SK-N-SH treated with all-trans-retinoic acid at 6 μM for 48 hours (cell line): Measurements from ENCODE around the gene SSX4B.
"Not testable (repeated sequence)": the region's sequence is repeated elsewhere in the genome, so short reads cannot be mapped to it uniquely, and the experiment has no call there.

Experiments used
- ATAC-seq: fragments of 200-7000 bp; cut with Tn5 transposase; 3 replicates; pipeline ENCODE4 v1.9.1; 2020; ENCODE audit warnings: mild to moderate bottlenecking, moderate library complexity
- ISL1 ChIP-seq: fragments of 250-450 bp; sonication (Bioruptor Pico); IDR thresholded peaks from 2 replicates; pipeline ENCODE4 v2.1.2; 2022; ENCODE audit warnings: mild to moderate bottlenecking, moderate library complexity
- OSR1 ChIP-seq: fragments of 250-450 bp; sonication (Bioruptor Pico); IDR thresholded peaks from 2 replicates; pipeline ENCODE4 v1.8.0; 2022; ENCODE audit warnings: moderate library complexity, mild to moderate bottlenecking, inconsistent platforms
- ZNF70 ChIP-seq: fragments of 450-650 bp; formaldehyde crosslinking; IDR thresholded peaks from 2 replicates; pipeline ENCODE4 v1.5.0; 2020; ENCODE audit warnings: mild to moderate bottlenecking, moderate library complexity
- TF ChIP-seq, protein P1 (sequence below): fragments of 250-450 bp; sonication (Bioruptor Pico); IDR thresholded peaks from 2 replicates; pipeline ENCODE4 v1.8.0; 2020; ENCODE audit warnings: mild to moderate bottlenecking, moderate library complexity, borderline replicate concordance
- TF ChIP-seq, protein P2 (sequence below): fragments of 250-450 bp; sonication (Bioruptor Pico); IDR thresholded peaks from 2 replicates; pipeline ENCODE4 v1.8.0; 2021; ENCODE audit warnings: low read depth, mild to moderate bottlenecking, moderate library complexity, borderline replicate concordance

The SSX4B gene

DNA sequence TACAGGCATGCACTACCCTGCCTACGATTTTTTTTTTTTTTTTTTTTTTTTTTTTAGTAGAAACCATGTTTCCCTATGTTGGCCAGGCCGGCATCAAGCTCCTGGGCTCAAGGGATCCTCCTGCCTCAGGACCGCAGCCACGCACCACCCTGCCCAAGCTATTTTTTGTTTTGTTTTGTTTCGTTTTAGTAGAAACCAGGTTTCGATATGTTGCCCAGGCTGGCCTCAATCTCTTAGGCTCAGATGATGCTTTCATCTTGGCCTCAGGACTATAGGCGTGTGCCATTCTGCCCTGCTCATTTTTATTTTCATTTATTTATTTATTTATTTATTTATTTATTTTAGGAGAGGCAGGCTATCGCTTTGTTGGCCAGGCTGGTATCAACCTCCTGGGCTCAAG lies 54.1 kb downstream of the SSX4B start:
- no peak for ATAC-seq
- TF ChIP-seq ISL1 (no peak), ZNF70 (CRISPR knock-in tag) (no peak), OSR1 (CRISPR knock-in tag) (no peak)
- TF ChIP-seq, protein P1, sequence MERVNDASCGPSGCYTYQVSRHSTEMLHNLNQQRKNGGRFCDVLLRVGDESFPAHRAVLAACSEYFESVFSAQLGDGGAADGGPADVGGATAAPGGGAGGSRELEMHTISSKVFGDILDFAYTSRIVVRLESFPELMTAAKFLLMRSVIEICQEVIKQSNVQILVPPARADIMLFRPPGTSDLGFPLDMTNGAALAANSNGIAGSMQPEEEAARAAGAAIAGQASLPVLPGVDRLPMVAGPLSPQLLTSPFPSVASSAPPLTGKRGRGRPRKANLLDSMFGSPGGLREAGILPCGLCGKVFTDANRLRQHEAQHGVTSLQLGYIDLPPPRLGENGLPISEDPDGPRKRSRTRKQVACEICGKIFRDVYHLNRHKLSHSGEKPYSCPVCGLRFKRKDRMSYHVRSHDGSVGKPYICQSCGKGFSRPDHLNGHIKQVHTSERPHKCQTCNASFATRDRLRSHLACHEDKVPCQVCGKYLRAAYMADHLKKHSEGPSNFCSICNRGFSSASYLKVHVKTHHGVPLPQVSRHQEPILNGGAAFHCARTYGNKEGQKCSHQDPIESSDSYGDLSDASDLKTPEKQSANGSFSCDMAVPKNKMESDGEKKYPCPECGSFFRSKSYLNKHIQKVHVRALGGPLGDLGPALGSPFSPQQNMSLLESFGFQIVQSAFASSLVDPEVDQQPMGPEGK (CRISPR knock-in tag) = no peak
- TF ChIP-seq, protein P2, sequence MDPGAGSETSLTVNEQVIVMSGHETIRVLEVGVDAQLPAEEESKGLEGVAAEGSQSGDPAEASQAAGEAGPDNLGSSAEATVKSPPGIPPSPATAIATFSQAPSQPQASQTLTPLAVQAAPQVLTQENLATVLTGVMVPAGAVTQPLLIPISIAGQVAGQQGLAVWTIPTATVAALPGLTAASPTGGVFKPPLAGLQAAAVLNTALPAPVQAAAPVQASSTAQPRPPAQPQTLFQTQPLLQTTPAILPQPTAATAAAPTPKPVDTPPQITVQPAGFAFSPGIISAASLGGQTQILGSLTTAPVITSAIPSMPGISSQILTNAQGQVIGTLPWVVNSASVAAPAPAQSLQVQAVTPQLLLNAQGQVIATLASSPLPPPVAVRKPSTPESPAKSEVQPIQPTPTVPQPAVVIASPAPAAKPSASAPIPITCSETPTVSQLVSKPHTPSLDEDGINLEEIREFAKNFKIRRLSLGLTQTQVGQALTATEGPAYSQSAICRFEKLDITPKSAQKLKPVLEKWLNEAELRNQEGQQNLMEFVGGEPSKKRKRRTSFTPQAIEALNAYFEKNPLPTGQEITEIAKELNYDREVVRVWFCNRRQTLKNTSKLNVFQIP (CRISPR knock-in tag) = no peak

DNA sequence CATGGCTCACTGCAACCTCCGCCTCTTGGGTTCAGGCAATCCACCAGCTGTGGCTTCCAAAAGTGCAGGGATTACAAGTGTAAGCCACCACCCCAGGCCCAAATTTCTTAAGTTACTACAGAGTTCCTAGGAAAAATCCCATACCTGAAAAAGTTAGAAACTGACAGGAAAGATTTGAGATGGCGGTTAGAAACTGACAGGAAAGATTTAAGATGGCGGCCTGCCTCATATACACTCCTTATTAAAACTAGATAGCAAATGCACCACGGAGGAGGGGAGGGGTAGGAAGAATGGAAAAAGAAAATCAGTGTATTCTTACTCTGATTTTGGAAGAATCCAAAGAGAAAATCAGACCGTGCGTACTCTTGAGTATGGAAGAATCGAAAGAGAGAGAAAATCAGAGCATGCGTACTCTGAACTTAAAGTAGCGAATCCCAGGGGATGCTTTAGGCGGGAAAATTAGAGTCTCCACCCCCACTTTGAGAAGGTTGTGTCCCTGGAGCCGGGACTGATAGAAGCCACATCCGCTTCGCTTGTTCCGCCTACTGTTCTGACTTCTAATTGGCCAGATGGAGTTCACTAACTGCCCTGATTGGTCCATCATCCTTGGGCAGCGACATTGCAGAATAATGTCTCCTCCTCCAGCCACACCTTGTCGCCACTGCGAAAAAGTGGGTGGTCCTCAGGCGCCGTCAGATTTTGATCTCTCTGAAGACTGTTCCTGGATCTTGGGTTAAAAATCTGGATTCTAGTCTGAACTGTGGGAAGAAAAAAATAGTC lies 55.3 kb downstream of the SSX4B start, which contains the start of gene SSX3:
Gene SSX3 (minus strand): TSS at position 389 of the 780 bp plus-strand sequence. CDS start 1,454 bp downstream, outside the sequence.
- ATAC-seq = not testable (repeated sequence)
